ENCODE results near the gene KIFAP3.
"Not testable (repeated sequence)": the region's sequence is repeated elsewhere in the genome, so short reads cannot be mapped to it uniquely, and the experiment has no call there.

Gene KIFAP3

DNA sequence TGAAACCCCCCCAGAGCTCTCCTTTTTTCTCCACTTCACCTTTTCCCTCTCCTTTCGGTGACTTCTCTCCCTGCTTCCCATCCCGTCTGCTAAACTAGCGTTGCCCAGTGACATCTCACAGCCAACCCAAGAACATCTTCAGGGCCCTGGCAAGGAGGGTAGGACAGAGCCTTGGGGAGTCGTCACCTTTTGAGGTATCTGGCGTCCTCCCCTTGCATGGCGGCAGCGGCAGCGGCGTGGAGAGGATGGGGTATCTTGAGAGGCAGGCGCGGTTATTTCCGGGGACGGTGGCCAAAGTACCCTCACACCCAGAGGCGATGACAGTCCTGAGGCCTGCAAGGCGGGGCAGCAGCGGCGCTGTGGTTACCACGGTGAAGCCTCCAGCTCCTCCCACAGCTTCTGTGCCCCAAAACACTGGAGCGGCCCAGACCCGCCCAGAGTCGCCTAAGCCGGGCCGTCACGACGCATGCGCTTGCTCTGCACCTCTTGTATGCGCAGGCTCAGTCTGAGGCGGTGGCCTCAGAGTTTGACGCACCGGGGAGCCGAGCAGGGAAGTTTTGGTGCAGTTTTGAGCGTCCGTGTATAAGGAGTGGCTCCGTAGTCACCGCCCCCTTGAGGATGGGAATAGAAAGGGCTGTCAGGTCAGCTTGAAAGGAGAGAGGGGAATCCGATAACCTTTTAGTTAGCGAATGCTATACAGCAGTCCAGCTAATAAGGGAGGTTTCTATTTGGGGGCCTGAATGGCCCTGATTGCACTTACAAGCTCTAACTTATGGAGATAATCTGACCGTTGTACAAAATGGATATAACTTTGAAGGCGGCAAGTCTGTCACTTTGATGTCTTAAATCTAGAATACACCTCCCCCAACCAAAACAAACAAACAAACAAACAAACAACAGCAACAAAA lies at the start of gene KIFAP3:
Gene KIFAP3, minus strand, starts transcription at position 446 of the 908 bp plus-strand sequence. Its CDS starts 228 bp downstream, at position 218.
- Histone ChIP-seq H3K4me3 (ENCODE audit: severe bottlenecking) (peak within 1 kb of the TSS; percentile 68), H3K27me3 (ENCODE audit: insufficient read depth, poor library complexity, severe bottlenecking) (no peaks in the 10 kb centered on the region), H3K4me1 (ENCODE audit: insufficient read depth, poor library complexity, severe bottlenecking) (peaks cover 6% of the 10 kb centered on the region), H3K27ac (ENCODE audit: poor library complexity, severe bottlenecking) (peak within 1 kb of the TSS; percentile 68), H3K36me3 (ENCODE audit: low read depth) (no peaks in the 10 kb centered on the region), H3K9me3 (ENCODE audit: severe bottlenecking) (no peaks in the 10 kb centered on the region)
- peak; percentile 98 for DNase-seq (ENCODE audit: low spot score)
- TF ChIP-seq, protein P1, sequence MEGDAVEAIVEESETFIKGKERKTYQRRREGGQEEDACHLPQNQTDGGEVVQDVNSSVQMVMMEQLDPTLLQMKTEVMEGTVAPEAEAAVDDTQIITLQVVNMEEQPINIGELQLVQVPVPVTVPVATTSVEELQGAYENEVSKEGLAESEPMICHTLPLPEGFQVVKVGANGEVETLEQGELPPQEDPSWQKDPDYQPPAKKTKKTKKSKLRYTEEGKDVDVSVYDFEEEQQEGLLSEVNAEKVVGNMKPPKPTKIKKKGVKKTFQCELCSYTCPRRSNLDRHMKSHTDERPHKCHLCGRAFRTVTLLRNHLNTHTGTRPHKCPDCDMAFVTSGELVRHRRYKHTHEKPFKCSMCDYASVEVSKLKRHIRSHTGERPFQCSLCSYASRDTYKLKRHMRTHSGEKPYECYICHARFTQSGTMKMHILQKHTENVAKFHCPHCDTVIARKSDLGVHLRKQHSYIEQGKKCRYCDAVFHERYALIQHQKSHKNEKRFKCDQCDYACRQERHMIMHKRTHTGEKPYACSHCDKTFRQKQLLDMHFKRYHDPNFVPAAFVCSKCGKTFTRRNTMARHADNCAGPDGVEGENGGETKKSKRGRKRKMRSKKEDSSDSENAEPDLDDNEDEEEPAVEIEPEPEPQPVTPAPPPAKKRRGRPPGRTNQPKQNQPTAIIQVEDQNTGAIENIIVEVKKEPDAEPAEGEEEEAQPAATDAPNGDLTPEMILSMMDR (IDR thresholded peaks at IDR 0.05; ENCODE audit: poor library complexity, severe bottlenecking): peak; percentile 85
- peak; percentile 97 for ATAC-seq (ENCODE audit: low read depth)

DNA sequence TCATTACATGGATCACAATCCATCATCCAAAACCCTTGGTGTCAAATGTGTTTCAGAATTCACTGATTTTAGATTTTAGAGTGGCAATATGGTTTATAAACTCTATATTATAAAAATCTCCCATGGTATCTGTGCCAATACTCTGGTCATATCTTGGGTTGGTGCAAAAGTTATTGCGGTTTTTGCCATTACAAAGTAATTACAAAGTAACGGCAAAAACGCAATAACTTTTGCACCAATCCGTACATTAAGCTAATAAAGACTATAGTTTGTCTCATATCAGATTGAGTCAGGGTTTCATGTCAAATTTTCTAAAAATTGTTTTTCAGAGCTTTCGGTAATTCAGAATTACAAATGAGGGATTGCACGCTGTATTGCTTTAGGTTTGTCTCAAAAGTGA lies 47.9 kb upstream of the KIFAP3 start:
- DNase-seq (ENCODE audit: low spot score): no peak
- TF ChIP-seq, protein P1 (IDR thresholded peaks at IDR 0.05; ENCODE audit: poor library complexity, severe bottlenecking): no peak
- Histone ChIP-seq H3K4me1 (ENCODE audit: insufficient read depth, poor library complexity, severe bottlenecking) (no peaks in the 10 kb centered on the region), H3K9me3 (ENCODE audit: severe bottlenecking) (no peaks in the 10 kb centered on the region), H3K36me3 (ENCODE audit: low read depth) (no peaks in the 10 kb centered on the region), H3K27ac (ENCODE audit: poor library complexity, severe bottlenecking) (no peak overlapping the region), H3K27me3 (ENCODE audit: insufficient read depth, poor library complexity, severe bottlenecking) (no peaks in the 10 kb centered on the region), H3K4me3 (ENCODE audit: severe bottlenecking) (no peak overlapping the region)
- no peak for ATAC-seq (ENCODE audit: low read depth)

DNA sequence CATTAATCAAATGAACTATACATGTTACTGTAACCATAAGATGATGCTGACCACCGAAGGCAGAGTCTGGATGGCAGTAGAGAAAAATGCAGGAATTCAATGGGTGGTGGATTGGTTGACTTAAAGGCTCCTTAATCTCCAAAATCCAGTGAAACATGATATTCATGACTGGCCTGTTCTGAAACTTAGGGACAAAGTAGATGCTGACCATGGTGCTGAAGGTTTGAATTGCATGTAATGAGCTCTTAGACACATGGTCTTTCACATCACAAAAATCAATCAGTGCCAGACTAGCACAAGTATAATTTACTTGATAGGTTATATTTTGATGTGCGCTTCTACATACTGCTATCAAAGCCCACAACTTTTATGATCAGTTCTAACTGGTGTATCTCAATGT lies 40.4 kb upstream of the KIFAP3 start:
- no peaks in the 10 kb centered on the region for H3K27me3 ChIP-seq (ENCODE audit: insufficient read depth, poor library complexity, severe bottlenecking)
- DNase-seq (ENCODE audit: low spot score) (no peak), ATAC-seq (ENCODE audit: low read depth) (no peak)
- TF ChIP-seq, protein P1 (IDR thresholded peaks at IDR 0.05; ENCODE audit: poor library complexity, severe bottlenecking): no peak
- H3K36me3 ChIP-seq (ENCODE audit: low read depth): no peaks in the 10 kb centered on the region
- no peaks in the 10 kb centered on the region for H3K9me3 ChIP-seq (ENCODE audit: severe bottlenecking)
- no peak overlapping the region for H3K27ac ChIP-seq (ENCODE audit: poor library complexity, severe bottlenecking)
- H3K4me1 ChIP-seq (ENCODE audit: insufficient read depth, poor library complexity, severe bottlenecking): no peaks in the 10 kb centered on the region
- H3K4me3 ChIP-seq (ENCODE audit: severe bottlenecking): no peak overlapping the region

DNA sequence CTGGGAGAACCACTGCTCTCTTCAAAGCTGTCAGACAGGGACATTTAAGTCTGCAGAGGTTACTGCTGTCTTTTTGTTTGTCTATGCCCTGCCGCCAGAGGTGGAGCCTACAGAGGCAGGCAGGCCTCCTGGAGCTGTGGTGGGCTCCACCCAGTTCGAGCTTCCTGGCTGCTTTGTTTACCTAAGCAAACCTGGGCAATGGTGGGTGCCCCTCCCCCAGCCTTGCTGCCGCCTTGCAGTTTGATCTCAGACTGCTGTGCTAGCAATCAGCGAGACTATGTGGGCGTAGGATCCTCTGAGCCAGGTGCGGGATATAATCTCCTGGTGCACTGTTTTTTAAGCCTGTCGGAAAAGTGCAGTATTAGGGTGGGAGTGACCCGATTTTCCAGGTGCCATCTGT lies 38.6 kb upstream of the KIFAP3 start:
- DNase-seq (ENCODE audit: low spot score); H3K4me3 ChIP-seq (ENCODE audit: severe bottlenecking); H3K27me3 ChIP-seq (ENCODE audit: insufficient read depth, poor library complexity, severe bottlenecking); H3K9me3 ChIP-seq (ENCODE audit: severe bottlenecking); H3K36me3 ChIP-seq (ENCODE audit: low read depth); H3K4me1 ChIP-seq (ENCODE audit: insufficient read depth, poor library complexity, severe bottlenecking); ATAC-seq (ENCODE audit: low read depth); H3K27ac ChIP-seq (ENCODE audit: poor library complexity, severe bottlenecking): not testable (repeated sequence)

DNA sequence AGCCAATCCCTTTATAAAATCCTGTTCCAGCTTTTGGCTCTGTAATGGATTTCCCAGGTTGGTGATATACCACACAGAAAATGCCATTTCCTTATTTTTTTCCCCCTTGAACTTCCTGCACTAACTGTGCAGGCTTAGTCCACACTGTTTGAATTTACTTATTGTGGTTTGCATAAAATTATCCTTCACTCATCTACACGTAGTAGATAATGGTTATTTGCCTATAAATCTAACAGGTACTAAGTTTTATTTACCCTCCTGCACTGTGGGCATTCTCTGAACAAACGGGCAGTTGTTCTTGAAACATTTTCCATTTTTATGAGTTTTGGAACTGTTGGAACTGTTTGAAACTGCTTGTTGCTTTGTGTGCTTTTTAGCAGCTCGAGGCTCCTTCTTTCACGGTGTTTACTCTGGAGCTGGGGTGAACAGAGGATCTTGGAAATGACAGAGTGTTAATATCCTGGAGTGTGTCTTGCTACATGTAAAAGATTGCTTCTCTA lies 23.0 kb upstream of the KIFAP3 start:
- H3K9me3 ChIP-seq (ENCODE audit: severe bottlenecking): no peaks in the 10 kb centered on the region
- H3K4me1 ChIP-seq (ENCODE audit: insufficient read depth, poor library complexity, severe bottlenecking): no peaks in the 10 kb centered on the region
- H3K4me3 ChIP-seq (ENCODE audit: severe bottlenecking): no peak overlapping the region
- H3K27ac ChIP-seq (ENCODE audit: poor library complexity, severe bottlenecking): no peak overlapping the region
- no peaks in the 10 kb centered on the region for H3K36me3 ChIP-seq (ENCODE audit: low read depth)
- no peak for DNase-seq (ENCODE audit: low spot score)
- TF ChIP-seq, protein P1 (IDR thresholded peaks at IDR 0.05; ENCODE audit: poor library complexity, severe bottlenecking): no peak
- ATAC-seq (ENCODE audit: low read depth): no peak
- H3K27me3 ChIP-seq (ENCODE audit: insufficient read depth, poor library complexity, severe bottlenecking): no peaks in the 10 kb centered on the region
